ENCODE measurements around the gene SPDYE4.

GRCh38 chr17:8746501-8747236 is 11.7 kb downstream of the SPDYE4 start:
- TF ChIP-seq GATA2 (IDR thresholded peaks at IDR 0.05; ENCODE audit: low read depth, low read length) (no peak), GATA3 (IDR thresholded peaks at IDR 0.05; ENCODE audit: low read depth, low read length) (no peak)
